Natural killer cell (primary cell): ENCODE results near the gene RAD51B. TPM values are rescaled to one million over a fixed set of nuclear protein-coding genes. Genes with fewer than 3 reads are reported as not detected.

Source experiments
- ATAC-seq, 3 donors: fragments of 150-1000 bp in 2 of 3; fragments of 200-7000 bp in 1 of 3; cut with Tn5 transposase; 1 replicate in 1 of 3; 2 replicates in 2 of 3; pipeline ENCODE4 v1.10.0; 2021; ENCODE audit warnings: mild to moderate bottlenecking in 2 of 3, moderate library complexity in 2 of 3
- DNase-seq, 2 donors: peaks; one replicate each; pipeline versions ENCODE4 v3.0.0 to v3.0.0-alpha.2; 2013 to 2021; ENCODE audit warnings: mixed read lengths in 1 of 2
- H3K27ac ChIP-seq: one replicate; pipeline ENCODE4 v1.5.1; 2013; ENCODE audit warnings: mild to moderate bottlenecking, low read length
- H3K27me3 ChIP-seq: one replicate; pipeline ENCODE4 v1.6.1; 2013; ENCODE audit warnings: low read length; ENCODE audit not compliant: control insufficient read depth, insufficient read depth
- H3K36me3 ChIP-seq: one replicate; pipeline ENCODE4 v1.6.1; 2013; ENCODE audit warnings: low read length; ENCODE audit not compliant: control insufficient read depth, insufficient read depth
- H3K4me1 ChIP-seq: one replicate; pipeline ENCODE4 v1.6.1; 2013; ENCODE audit warnings: low read length; ENCODE audit not compliant: control insufficient read depth, insufficient read depth
- H3K4me3 ChIP-seq: one replicate; pipeline ENCODE4 v1.5.1; 2013; ENCODE audit warnings: low read length
- H3K9me3 ChIP-seq: one replicate; pipeline ENCODE4 v1.6.1; 2013; ENCODE audit warnings: low read length; ENCODE audit not compliant: control insufficient read depth, insufficient read depth
- H3K27ac Mint-ChIP-seq, 2 donors: one replicate each; pipeline ENCODE4 v1.8.0; 2022; ENCODE audit warnings: mild to moderate bottlenecking in 2 of 2, mixed read lengths in 2 of 2, moderate library complexity in 1 of 2
- H3K27me3 Mint-ChIP-seq, 2 donors: one replicate each; pipeline ENCODE4 v1.8.0; 2022; ENCODE audit warnings: low read depth in 2 of 2, mixed read lengths in 2 of 2
- H3K36me3 Mint-ChIP-seq: one replicate; pipeline ENCODE4 v1.8.0; 2022; ENCODE audit warnings: mixed read lengths
- H3K4me1 Mint-ChIP-seq, 2 donors: one replicate each; pipeline ENCODE4 v1.8.0; 2022; ENCODE audit warnings: mixed read lengths in 2 of 2
- H3K4me3 Mint-ChIP-seq: one replicate; pipeline ENCODE4 v1.8.0; 2022; ENCODE audit warnings: mild to moderate bottlenecking, moderate library complexity, mixed read lengths
- H3K9me3 Mint-ChIP-seq, 2 donors: one replicate each; pipeline ENCODE4 v1.8.0; 2022; ENCODE audit warnings: mixed read lengths in 2 of 2
- CTCF ChIP-seq: fragments of 200-600 bp; IDR thresholded peaks from one replicate; pipeline ENCODE4 v1.8.0; 2022; ENCODE audit warnings: antibody characterized with exemption
- WGBS: methylation state at CpG from one replicate; pipeline ENCODE4 v1.1.7; 2013; ENCODE audit warnings: missing lambda C conversion rate; ENCODE audit not compliant: insufficient coverage; 5-methylcytosine and 5-hydroxymethylcytosine counted together
- intact Hi-C: fragments of 100-400 bp; cut with micrococcal nuclease; formaldehyde crosslinking; loops from one replicate; pipeline ENCODE4 v1.14.2; 2022
- total RNA-seq, 4 donors: library from RNA; stranded (reverse); fragments of 120-200 nt in 1 of 4; gene quantifications; one replicate each; pipeline versions ENCODE4 v1.2.3 to v1.2.4, GENCODE V29; 2013 to 2022

RAD51B gene
- total RNA-seq, 3 donors from 2014 or later (not counting 1 experiment from before 2014, with no cell fraction given), result 28.1 to 37.6 (median 28.6) TPM

- no peak overlapping the region for H3K4me3 Mint-ChIP-seq
- 94% methylated on average over 6 of the region's 6 CpGs for WGBS
- H3K36me3 Mint-ChIP-seq, result no peaks in the 10 kb centered on the region
Measured at GRCh38 chr14:68756734-68757133, 937.2 kb downstream of the RAD51B start.

GRCh38 chr14:68757618-68758081, 938.1 kb downstream of the RAD51B start:
- WGBS, result 34% methylated on average over 4 of the region's 4 CpGs
- DNase-seq (no peak), ATAC-seq (peak; percentile 61 to 73 (median 72))
- Mint-ChIP-seq H3K9me3 (no peaks in the 10 kb centered on the region), H3K36me3 (no peaks in the 10 kb centered on the region), H3K27ac (no peak overlapping the region), H3K27me3 (no peaks in the 10 kb centered on the region), H3K4me3 (no peak overlapping the region), H3K4me1 (peaks cover 10 to 29% of the 10 kb centered on the region in 2 donors)
- no peak for TF ChIP-seq CTCF
- intact Hi-C loops, result no loop called here
- Histone ChIP-seq H3K4me3 (no peak overlapping the region), H3K27ac (no peak overlapping the region), H3K9me3 (no peaks in the 10 kb centered on the region), H3K4me1 (peaks cover 21% of the 10 kb centered on the region), H3K27me3 (no peaks in the 10 kb centered on the region), H3K36me3 (no peaks in the 10 kb centered on the region)

More at GRCh38 chr14:68756734-68757133, 937.2 kb downstream of the RAD51B start:
- H3K9me3 ChIP-seq, result no peaks in the 10 kb centered on the region
- no peak overlapping the region for H3K27ac ChIP-seq
- no peaks in the 10 kb centered on the region for H3K27me3 ChIP-seq
- Mint-ChIP-seq H3K4me1 (peaks cover 10 to 27% of the 10 kb centered on the region in 2 donors), H3K9me3 (no peaks in the 10 kb centered on the region), H3K27ac (no peak overlapping the region), H3K27me3 (no peaks in the 10 kb centered on the region)
- intact Hi-C loops, result no loop called here
- peaks cover 21% of the 10 kb centered on the region for H3K4me1 ChIP-seq
- no peak for DNase-seq
- ATAC-seq, result no peak
- H3K36me3 ChIP-seq, result no peaks in the 10 kb centered on the region
- no peak overlapping the region for H3K4me3 ChIP-seq
- TF ChIP-seq CTCF, result no peak

- WGBS, result 96% methylated on average over 3 of the region's 3 CpGs
- Histone ChIP-seq H3K4me1 (peaks cover 21% of the 10 kb centered on the region), H3K4me3 (no peak overlapping the region), H3K9me3 (no peaks in the 10 kb centered on the region), H3K27ac (no peak overlapping the region), H3K36me3 (no peaks in the 10 kb centered on the region), H3K27me3 (no peaks in the 10 kb centered on the region)
- no peaks in the 10 kb centered on the region for H3K36me3 Mint-ChIP-seq
- no peaks in the 10 kb centered on the region for H3K9me3 Mint-ChIP-seq
- no peak for TF ChIP-seq CTCF
- no peak for DNase-seq
- H3K4me1 Mint-ChIP-seq, result peaks cover 10 to 29% of the 10 kb centered on the region in 2 donors
- intact Hi-C loops, result no loop called here
- H3K27me3 Mint-ChIP-seq, result no peaks in the 10 kb centered on the region
- ATAC-seq, result no peak
- H3K4me3 Mint-ChIP-seq, result no peak overlapping the region
- no peak overlapping the region for H3K27ac Mint-ChIP-seq
Measured at GRCh38 chr14:68758301-68758700, 938.7 kb downstream of the RAD51B start.

- 88% methylated on average over 8 of the region's 8 CpGs for WGBS
- no peaks in the 10 kb centered on the region for H3K9me3 Mint-ChIP-seq
- ATAC-seq (no peak), DNase-seq (no peak)
- Histone ChIP-seq H3K4me3 (no peak overlapping the region), H3K27ac (no peak overlapping the region), H3K27me3 (no peaks in the 10 kb centered on the region), H3K4me1 (peaks cover 20% of the 10 kb centered on the region), H3K9me3 (no peaks in the 10 kb centered on the region), H3K36me3 (no peaks in the 10 kb centered on the region)
- H3K4me1 Mint-ChIP-seq, result peaks cover 10 to 29% of the 10 kb centered on the region in 2 donors
- no peak overlapping the region for H3K27ac Mint-ChIP-seq
- intact Hi-C loops, result no loop called here
- H3K27me3 Mint-ChIP-seq, result no peaks in the 10 kb centered on the region
- no peak overlapping the region for H3K4me3 Mint-ChIP-seq
- no peaks in the 10 kb centered on the region for H3K36me3 Mint-ChIP-seq
- no peak for TF ChIP-seq CTCF
Measured at GRCh38 chr14:68759017-68759560, 939.5 kb downstream of the RAD51B start.
